Measurements from ENCODE around the gene UBE2E3.
A peak's percentile ranks its signal among the peaks of the same experiment; 100 is the strongest.

The UBE2E3 gene

GRCh38 chr2:180978903-180979748, 1.3 kb upstream of the UBE2E3 start:
- Histone ChIP-seq H3K9me3 (ENCODE audit: control insufficient read depth, insufficient read depth, low read length) (no peaks in the 10 kb centered on the region), H3K27me3 (ENCODE audit: control insufficient read depth, insufficient read depth, low read length) (no peaks in the 10 kb centered on the region), H3K36me3 (ENCODE audit: control insufficient read depth, insufficient read depth, low read length) (no peaks in the 10 kb centered on the region), H3K4me1 (ENCODE audit: control insufficient read depth, insufficient read depth, low read length) (no peaks in the 10 kb centered on the region), H3K27ac (ENCODE audit: low read length) (no peak overlapping the region), H3K4me3 (ENCODE audit: low read length) (no peak overlapping the region)
- no CpG with 5 or more reads among the region's 7 CpGs for WGBS (ENCODE audit: insufficient coverage, insufficient read length)
- no peak for DNase-seq (ENCODE audit: low read depth, low spot score)

- DNase-seq (ENCODE audit: low read depth, low spot score): no peak
- H3K9me3 ChIP-seq (ENCODE audit: control insufficient read depth, insufficient read depth, low read length): no peaks in the 10 kb centered on the region
- no peaks in the 10 kb centered on the region for H3K4me1 ChIP-seq (ENCODE audit: control insufficient read depth, insufficient read depth, low read length)
- no peaks in the 10 kb centered on the region for H3K27me3 ChIP-seq (ENCODE audit: control insufficient read depth, insufficient read depth, low read length)
- H3K36me3 ChIP-seq (ENCODE audit: control insufficient read depth, insufficient read depth, low read length): no peaks in the 10 kb centered on the region
- no peak overlapping the region for H3K27ac ChIP-seq (ENCODE audit: low read length)
- no CpG with 5 or more reads among the region's 9 CpGs for WGBS (ENCODE audit: insufficient coverage, insufficient read length)
- peak overlapping the region; percentile 88; the same call in 1 of the 2 replicates for H3K4me3 ChIP-seq (ENCODE audit: low read length)
These were observed 678 bp upstream of the UBE2E3 start for GRCh38 chr2:180979749-180980105.

- Histone ChIP-seq H3K27me3 (ENCODE audit: control insufficient read depth, insufficient read depth, low read length) (no peaks in the 10 kb centered on the region), H3K4me1 (ENCODE audit: control insufficient read depth, insufficient read depth, low read length) (no peaks in the 10 kb centered on the region), H3K9me3 (ENCODE audit: control insufficient read depth, insufficient read depth, low read length) (no peaks in the 10 kb centered on the region), H3K36me3 (ENCODE audit: control insufficient read depth, insufficient read depth, low read length) (no peaks in the 10 kb centered on the region), H3K27ac (ENCODE audit: low read length) (no peak overlapping the region), H3K4me3 (ENCODE audit: low read length) (peak overlapping the region; percentile 88)
- no peak for DNase-seq (ENCODE audit: low read depth, low spot score)
- no CpG with 5 or more reads among the region's 81 CpGs for WGBS (ENCODE audit: insufficient coverage, insufficient read length)
These were observed 822 bp downstream of the UBE2E3 start for GRCh38 chr2:180980943-180981911.

GRCh38 chr2:180983468-180984242, 3.2 kb downstream of the UBE2E3 start:
- peak; percentile 35 for DNase-seq (ENCODE audit: low read depth, low spot score)
- Histone ChIP-seq H3K36me3 (ENCODE audit: control insufficient read depth, insufficient read depth, low read length) (no peaks in the 10 kb centered on the region), H3K9me3 (ENCODE audit: control insufficient read depth, insufficient read depth, low read length) (no peaks in the 10 kb centered on the region), H3K27me3 (ENCODE audit: control insufficient read depth, insufficient read depth, low read length) (no peaks in the 10 kb centered on the region), H3K4me3 (ENCODE audit: low read length) (no peak overlapping the region), H3K27ac (ENCODE audit: low read length) (no peak overlapping the region), H3K4me1 (ENCODE audit: control insufficient read depth, insufficient read depth, low read length) (no peaks in the 10 kb centered on the region)

GRCh38 chr2:180985771-180986395, 5.5 kb downstream of the UBE2E3 start:
- no peak overlapping the region for H3K27ac ChIP-seq (ENCODE audit: low read length)
- no peak overlapping the region for H3K4me3 ChIP-seq (ENCODE audit: low read length)
- no peaks in the 10 kb centered on the region for H3K4me1 ChIP-seq (ENCODE audit: control insufficient read depth, insufficient read depth, low read length)
- H3K27me3 ChIP-seq (ENCODE audit: control insufficient read depth, insufficient read depth, low read length): no peaks in the 10 kb centered on the region
- no peaks in the 10 kb centered on the region for H3K9me3 ChIP-seq (ENCODE audit: control insufficient read depth, insufficient read depth, low read length)
- WGBS (ENCODE audit: insufficient coverage, insufficient read length): no CpG with 5 or more reads among the region's 2 CpGs
- no peaks in the 10 kb centered on the region for H3K36me3 ChIP-seq (ENCODE audit: control insufficient read depth, insufficient read depth, low read length)
- DNase-seq (ENCODE audit: low read depth, low spot score): no peak

- no peak for DNase-seq (ENCODE audit: low read depth, low spot score)
- Histone ChIP-seq H3K27me3 (ENCODE audit: control insufficient read depth, insufficient read depth, low read length) (no peaks in the 10 kb centered on the region), H3K4me3 (ENCODE audit: low read length) (no peak overlapping the region), H3K27ac (ENCODE audit: low read length) (no peak overlapping the region), H3K36me3 (ENCODE audit: control insufficient read depth, insufficient read depth, low read length) (no peaks in the 10 kb centered on the region), H3K4me1 (ENCODE audit: control insufficient read depth, insufficient read depth, low read length) (0 out of 2 replicates have a peak, but pooled peaks cover 2% of the 10 kb centered on the region), H3K9me3 (ENCODE audit: control insufficient read depth, insufficient read depth, low read length) (no peaks in the 10 kb centered on the region)
- 100% methylated on average over 1 of the region's 2 CpGs for WGBS (ENCODE audit: insufficient coverage, insufficient read length)
These were observed 6.7 kb downstream of the UBE2E3 start for GRCh38 chr2:180987146-180987545.

GRCh38 chr2:180990337-180990736, 9.9 kb downstream of the UBE2E3 start:
- H3K4me1 ChIP-seq (ENCODE audit: control insufficient read depth, insufficient read depth, low read length): 0 out of 2 replicates have a peak, but pooled peaks cover 2% of the 10 kb centered on the region
- WGBS (ENCODE audit: insufficient coverage, insufficient read length): no CpG with 5 or more reads among the region's 3 CpGs
- DNase-seq (ENCODE audit: low read depth, low spot score): no peak
- no peak overlapping the region for H3K27ac ChIP-seq (ENCODE audit: low read length)
- no peaks in the 10 kb centered on the region for H3K27me3 ChIP-seq (ENCODE audit: control insufficient read depth, insufficient read depth, low read length)
- H3K9me3 ChIP-seq (ENCODE audit: control insufficient read depth, insufficient read depth, low read length): no peaks in the 10 kb centered on the region
- no peaks in the 10 kb centered on the region for H3K36me3 ChIP-seq (ENCODE audit: control insufficient read depth, insufficient read depth, low read length)
- no peak overlapping the region for H3K4me3 ChIP-seq (ENCODE audit: low read length)

- no peaks in the 10 kb centered on the region for H3K9me3 ChIP-seq (ENCODE audit: control insufficient read depth, insufficient read depth, low read length)
- no peak for DNase-seq (ENCODE audit: low read depth, low spot score)
- H3K4me3 ChIP-seq (ENCODE audit: low read length): no peak overlapping the region
- no peak overlapping the region for H3K27ac ChIP-seq (ENCODE audit: low read length)
- H3K4me1 ChIP-seq (ENCODE audit: control insufficient read depth, insufficient read depth, low read length): 0 out of 2 replicates have a peak, but pooled peaks cover 2% of the 10 kb centered on the region
- WGBS (ENCODE audit: insufficient coverage, insufficient read length): no CpG with 5 or more reads among the region's 1 CpG
- H3K36me3 ChIP-seq (ENCODE audit: control insufficient read depth, insufficient read depth, low read length): no peaks in the 10 kb centered on the region
- H3K27me3 ChIP-seq (ENCODE audit: control insufficient read depth, insufficient read depth, low read length): no peaks in the 10 kb centered on the region
These were observed 10.4 kb downstream of the UBE2E3 start for GRCh38 chr2:180990794-180991193.

- H3K27me3 ChIP-seq (ENCODE audit: control insufficient read depth, insufficient read depth, low read length): no peaks in the 10 kb centered on the region
- H3K4me3 ChIP-seq (ENCODE audit: low read length): no peak overlapping the region
- H3K27ac ChIP-seq (ENCODE audit: low read length): no peak overlapping the region
- WGBS (ENCODE audit: insufficient coverage, insufficient read length): no CpG with 5 or more reads among the region's 3 CpGs
- no peaks in the 10 kb centered on the region for H3K9me3 ChIP-seq (ENCODE audit: control insufficient read depth, insufficient read depth, low read length)
- no peaks in the 10 kb centered on the region for H3K36me3 ChIP-seq (ENCODE audit: control insufficient read depth, insufficient read depth, low read length)
- 0 out of 2 replicates have a peak, but pooled peaks cover 2% of the 10 kb centered on the region for H3K4me1 ChIP-seq (ENCODE audit: control insufficient read depth, insufficient read depth, low read length)
- DNase-seq (ENCODE audit: low read depth, low spot score): no peak
These were observed 11.0 kb downstream of the UBE2E3 start for GRCh38 chr2:180991361-180991760.

All from iPS DF 6.9 (cell line).